ENCODE results near the gene FAM20C.

Gene FAM20C

DNA sequence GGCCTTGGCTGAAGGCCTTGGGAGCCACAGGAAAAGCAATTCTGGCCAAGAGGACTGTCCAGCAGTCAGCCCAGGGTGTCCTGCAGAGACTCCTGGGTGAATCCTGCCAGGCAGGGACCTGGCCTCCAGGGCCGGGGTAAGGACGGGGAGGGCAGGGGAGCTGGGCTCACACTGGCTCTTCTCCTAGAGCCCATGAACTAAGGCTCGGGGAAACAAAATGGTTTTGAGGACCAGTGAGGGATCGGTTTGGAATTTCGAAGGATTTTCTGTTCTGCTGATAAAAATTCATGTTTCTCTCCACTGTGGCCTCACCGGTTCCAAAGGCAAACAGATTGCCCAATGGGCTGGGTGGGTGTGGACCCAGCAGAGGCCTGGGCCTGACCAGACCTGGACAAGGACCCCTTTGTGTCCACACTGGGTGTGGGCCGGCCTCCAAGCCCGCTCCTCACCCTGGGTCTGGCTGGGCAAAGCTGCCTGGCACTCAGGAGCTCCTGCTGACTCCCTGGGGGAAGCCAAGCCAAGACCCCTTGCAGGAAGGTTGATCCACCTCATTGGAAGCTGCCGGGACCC, 27.3 kb downstream of the FAM20C start:
- H3K27ac ChIP-seq (ENCODE audit: extremely low read depth, low read depth, low read length) = no peak overlapping the region
- CTCF ChIA-PET = interaction anchor here (0.8 kb wide), 1 partner anchor 27 kb away, joined by 5 read pairs; the partner anchor contains the start of gene FAM20C
- H3K4me1 ChIP-seq (ENCODE audit: control insufficient read depth, insufficient read depth, low read length) = no peaks in the 10 kb centered on the region
- POLR2A ChIA-PET = no interaction called here
- no peak overlapping the region for H3K4me3 ChIP-seq (ENCODE audit: low read depth, low read length)
- no peaks in the 10 kb centered on the region for H3K9me3 ChIP-seq (ENCODE audit: control insufficient read depth, insufficient read depth, low read depth, low read length)
- TF ChIP-seq, protein P1, sequence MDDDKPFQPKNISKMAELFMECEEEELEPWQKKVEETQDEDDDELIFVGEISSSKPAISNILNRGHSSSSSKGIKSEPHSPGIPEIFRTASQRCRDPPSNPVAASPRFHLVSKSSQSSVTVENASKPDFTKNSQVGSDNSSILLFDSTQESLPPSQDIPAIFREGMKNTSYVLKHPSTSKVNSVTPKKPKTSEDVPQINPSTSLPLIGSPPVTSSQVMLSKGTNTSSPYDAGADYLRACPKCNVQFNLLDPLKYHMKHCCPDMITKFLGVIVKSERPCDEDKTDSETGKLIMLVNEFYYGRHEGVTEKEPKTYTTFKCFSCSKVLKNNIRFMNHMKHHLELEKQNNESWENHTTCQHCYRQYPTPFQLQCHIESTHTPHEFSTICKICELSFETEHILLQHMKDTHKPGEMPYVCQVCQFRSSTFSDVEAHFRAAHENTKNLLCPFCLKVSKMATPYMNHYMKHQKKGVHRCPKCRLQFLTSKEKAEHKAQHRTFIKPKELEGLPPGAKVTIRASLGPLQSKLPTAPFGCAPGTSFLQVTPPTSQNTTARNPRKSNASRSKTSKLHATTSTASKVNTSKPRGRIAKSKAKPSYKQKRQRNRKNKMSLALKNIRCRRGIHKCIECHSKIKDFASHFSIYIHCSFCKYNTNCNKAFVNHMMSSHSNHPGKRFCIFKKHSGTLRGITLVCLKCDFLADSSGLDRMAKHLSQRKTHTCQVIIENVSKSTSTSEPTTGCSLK (tag by site-specific recombination; IDR thresholded peaks at IDR 0.05) = no peak
- peak; percentile 52 for TF ChIP-seq ZIC2 (tag by site-specific recombination; IDR thresholded peaks at IDR 0.05)
- H3K36me3 ChIP-seq (ENCODE audit: control insufficient read depth in 2 of 2, insufficient read depth in 1 of 2, low read length in 2 of 2) = peaks cover 0 to 4% of the 10 kb centered on the region in 2 experiments; a peak in 1 of 3 replicates

DNA sequence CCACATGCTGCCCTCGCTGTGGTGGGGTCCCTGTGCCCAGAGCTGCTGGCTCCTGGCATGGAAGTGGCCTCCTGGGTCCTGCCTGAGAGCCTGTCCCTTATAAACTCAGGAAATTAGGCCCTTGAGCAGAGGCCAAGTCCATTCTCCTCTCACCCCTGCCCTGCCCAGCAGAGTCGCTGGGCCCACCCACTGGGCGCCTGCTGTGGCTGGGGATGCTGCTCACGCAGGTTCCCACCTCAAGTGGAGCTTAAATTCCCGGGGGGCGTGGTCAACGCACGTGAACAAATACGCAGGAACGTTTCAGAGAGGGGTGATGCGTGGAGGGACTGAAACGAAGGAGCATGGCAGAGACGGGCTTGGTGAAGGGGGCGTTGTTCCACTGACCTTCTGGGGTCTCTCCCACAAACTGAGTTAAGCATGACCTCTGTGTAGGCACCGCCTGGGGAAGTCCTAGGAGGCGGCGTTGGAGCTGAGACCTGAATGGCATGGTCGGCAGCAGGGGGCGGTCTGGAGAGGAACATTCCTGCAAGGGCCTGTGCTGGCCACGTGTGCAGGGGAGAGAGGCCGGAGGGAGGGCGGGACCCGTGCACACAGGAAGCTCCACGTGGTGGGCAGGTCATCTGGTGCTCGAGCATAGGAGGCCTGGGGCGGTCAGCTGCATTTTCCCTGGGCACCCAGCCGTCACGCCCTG, 27.9 kb downstream of the FAM20C start:
- CTCF ChIA-PET = interaction anchor here (0.6 to 0.8 kb wide), 2 partner anchors 23 to 28 kb away, joined by 3 to 5 read pairs; partner anchors contain the start of gene FAM20C
- no peak overlapping the region for H3K27ac ChIP-seq (ENCODE audit: extremely low read depth, low read depth, low read length)
- TF ChIP-seq ZNF555 (tag by site-specific recombination; conservative IDR thresholded peaks at IDR 0.05) = no peak
- no peak for TF ChIP-seq SETDB1 (IDR thresholded peaks at IDR 0.05; ENCODE audit: insufficient read length, low read length)
- TF ChIP-seq ZNF133 (tag by site-specific recombination; IDR thresholded peaks at IDR 0.05) = no peak
- TF ChIP-seq ZIC2 (tag by site-specific recombination; IDR thresholded peaks at IDR 0.05) = peak; percentile 83

DNA sequence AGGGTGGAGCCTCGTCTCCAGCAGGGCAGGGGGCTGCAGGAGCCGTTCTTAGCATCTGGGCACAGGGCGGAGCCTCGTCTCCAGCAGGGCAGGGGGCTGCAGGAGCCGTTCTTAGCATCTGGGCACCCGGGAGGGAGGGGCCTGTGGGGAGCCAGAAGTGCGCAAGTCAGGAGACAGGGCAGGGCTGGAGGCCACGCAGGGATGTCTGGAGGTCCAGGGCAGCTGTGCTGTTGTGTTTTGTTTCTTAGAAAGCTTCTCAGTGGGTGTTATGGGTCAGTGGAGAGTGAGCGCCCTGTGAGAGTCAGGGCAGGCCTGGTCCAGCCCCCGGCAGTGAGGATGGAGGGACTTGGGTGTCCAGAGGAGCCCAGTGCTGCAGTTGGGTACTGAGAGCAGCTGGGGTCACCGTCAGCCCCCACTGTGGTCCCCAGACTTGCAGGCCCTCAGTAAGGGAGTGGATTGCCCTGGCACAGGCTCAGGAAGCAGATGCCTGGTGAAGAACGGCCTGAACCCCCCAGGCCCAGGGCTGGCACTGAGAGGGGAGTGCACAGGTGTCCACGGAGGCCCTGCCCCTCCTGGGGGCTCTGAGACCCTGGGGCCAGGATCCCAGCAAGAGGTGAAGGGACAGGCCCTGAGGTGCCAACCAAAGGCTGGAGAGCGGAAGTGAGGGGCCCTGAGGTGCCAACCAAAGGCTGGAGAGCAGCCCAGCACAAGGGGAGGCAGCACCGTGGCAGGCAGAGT, 29.8 kb downstream of the FAM20C start:
- POLR2A ChIA-PET = no interaction called here
- H3K4me3 ChIP-seq (ENCODE audit: low read depth, low read length) = no peak overlapping the region
- no peaks in the 10 kb centered on the region for H3K9me3 ChIP-seq (ENCODE audit: control insufficient read depth, insufficient read depth, low read depth, low read length)
- no peak overlapping the region for H3K27ac ChIP-seq (ENCODE audit: extremely low read depth, low read depth, low read length)
- peaks cover 0 to 4% of the 10 kb centered on the region in 2 experiments; a peak in 1 of 3 replicates for H3K36me3 ChIP-seq (ENCODE audit: control insufficient read depth in 2 of 2, insufficient read depth in 1 of 2, low read length in 2 of 2)
- TF ChIP-seq ZIC2 (tag by site-specific recombination; IDR thresholded peaks at IDR 0.05) (peak; percentile 21; the same call in 1 of the 2 replicates), GLIS2 (tag by site-specific recombination; IDR thresholded peaks at IDR 0.05) (0 out of 2 replicates have a peak, but pooled peaks have one; percentile 9), ZNF214 (tag by site-specific recombination; IDR thresholded peaks at IDR 0.05; ENCODE audit: borderline replicate concordance) (no peak)
- CTCF ChIA-PET = interaction anchor here (0.6 kb wide), 1 partner anchor 16 kb away, joined by 5 read pairs; no protein-coding TSS in a partner anchor
- H3K4me1 ChIP-seq (ENCODE audit: control insufficient read depth, insufficient read depth, low read length) = no peaks in the 10 kb centered on the region

More for the DNA sequence above, 27.9 kb downstream of the FAM20C start:
- Histone ChIP-seq H3K4me1 (ENCODE audit: control insufficient read depth, insufficient read depth, low read length) (no peaks in the 10 kb centered on the region), H3K9me3 (ENCODE audit: control insufficient read depth, insufficient read depth, low read depth, low read length) (no peaks in the 10 kb centered on the region), H3K4me3 (ENCODE audit: low read depth, low read length) (no peak overlapping the region), H3K36me3 (ENCODE audit: control insufficient read depth in 2 of 2, insufficient read depth in 1 of 2, low read length in 2 of 2) (peaks cover 0 to 4% of the 10 kb centered on the region in 2 experiments; a peak in 1 of 3 replicates)
- POLR2A ChIA-PET = no interaction called here

DNA sequence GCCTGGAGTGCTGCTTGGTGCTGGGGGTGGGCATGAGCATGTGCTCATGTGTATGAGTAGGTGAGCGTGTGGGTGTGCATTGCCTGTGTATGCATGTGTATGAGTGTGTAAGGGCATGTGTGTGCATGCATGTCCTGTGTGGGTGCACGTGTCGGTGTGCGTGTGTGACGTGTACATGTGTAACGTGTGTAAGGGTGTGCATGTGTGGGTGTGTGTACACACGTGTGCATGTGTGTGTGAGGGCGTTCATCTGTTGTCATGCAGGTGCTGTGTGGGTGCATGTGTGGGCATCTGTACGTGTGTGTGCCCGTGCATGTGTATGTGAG, 30.3 kb downstream of the FAM20C start:
- H3K4me1 ChIP-seq (ENCODE audit: control insufficient read depth, insufficient read depth, low read length) = no peaks in the 10 kb centered on the region
- peaks cover 0 to 4% of the 10 kb centered on the region in 2 experiments; a peak in 1 of 3 replicates for H3K36me3 ChIP-seq (ENCODE audit: control insufficient read depth in 2 of 2, insufficient read depth in 1 of 2, low read length in 2 of 2)
- no peak overlapping the region for H3K27ac ChIP-seq (ENCODE audit: extremely low read depth, low read depth, low read length)
- H3K9me3 ChIP-seq (ENCODE audit: control insufficient read depth, insufficient read depth, low read depth, low read length) = no peaks in the 10 kb centered on the region
- POLR2A ChIA-PET = no interaction called here
- no peak overlapping the region for H3K4me3 ChIP-seq (ENCODE audit: low read depth, low read length)
- CTCF ChIA-PET = no interaction called here
- TF ChIP-seq HOXC10 (CRISPR knock-in tag; IDR thresholded peaks at IDR 0.05) (no peak), ZFHX2 (tag by site-specific recombination; conservative IDR thresholded peaks at IDR 0.05) (peak; percentile 99), ZNF501 (tag by site-specific recombination; IDR thresholded peaks at IDR 0.05) (no peak), EGR2 (tag by site-specific recombination; IDR thresholded peaks at IDR 0.05; ENCODE audit: low read depth) (peak; percentile 97), ZNF660 (tag by site-specific recombination; IDR thresholded peaks at IDR 0.05) (no peak), ZNF530 (tag by site-specific recombination; IDR thresholded peaks at IDR 0.05; ENCODE audit: low read depth) (no peak)
- TF ChIP-seq, protein P2, sequence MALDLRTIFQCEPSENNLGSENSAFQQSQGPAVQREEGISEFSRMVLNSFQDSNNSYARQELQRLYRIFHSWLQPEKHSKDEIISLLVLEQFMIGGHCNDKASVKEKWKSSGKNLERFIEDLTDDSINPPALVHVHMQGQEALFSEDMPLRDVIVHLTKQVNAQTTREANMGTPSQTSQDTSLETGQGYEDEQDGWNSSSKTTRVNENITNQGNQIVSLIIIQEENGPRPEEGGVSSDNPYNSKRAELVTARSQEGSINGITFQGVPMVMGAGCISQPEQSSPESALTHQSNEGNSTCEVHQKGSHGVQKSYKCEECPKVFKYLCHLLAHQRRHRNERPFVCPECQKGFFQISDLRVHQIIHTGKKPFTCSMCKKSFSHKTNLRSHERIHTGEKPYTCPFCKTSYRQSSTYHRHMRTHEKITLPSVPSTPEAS (tag by site-specific recombination; IDR thresholded peaks at IDR 0.05) = peak; percentile 74
- TF ChIP-seq, protein P3, sequence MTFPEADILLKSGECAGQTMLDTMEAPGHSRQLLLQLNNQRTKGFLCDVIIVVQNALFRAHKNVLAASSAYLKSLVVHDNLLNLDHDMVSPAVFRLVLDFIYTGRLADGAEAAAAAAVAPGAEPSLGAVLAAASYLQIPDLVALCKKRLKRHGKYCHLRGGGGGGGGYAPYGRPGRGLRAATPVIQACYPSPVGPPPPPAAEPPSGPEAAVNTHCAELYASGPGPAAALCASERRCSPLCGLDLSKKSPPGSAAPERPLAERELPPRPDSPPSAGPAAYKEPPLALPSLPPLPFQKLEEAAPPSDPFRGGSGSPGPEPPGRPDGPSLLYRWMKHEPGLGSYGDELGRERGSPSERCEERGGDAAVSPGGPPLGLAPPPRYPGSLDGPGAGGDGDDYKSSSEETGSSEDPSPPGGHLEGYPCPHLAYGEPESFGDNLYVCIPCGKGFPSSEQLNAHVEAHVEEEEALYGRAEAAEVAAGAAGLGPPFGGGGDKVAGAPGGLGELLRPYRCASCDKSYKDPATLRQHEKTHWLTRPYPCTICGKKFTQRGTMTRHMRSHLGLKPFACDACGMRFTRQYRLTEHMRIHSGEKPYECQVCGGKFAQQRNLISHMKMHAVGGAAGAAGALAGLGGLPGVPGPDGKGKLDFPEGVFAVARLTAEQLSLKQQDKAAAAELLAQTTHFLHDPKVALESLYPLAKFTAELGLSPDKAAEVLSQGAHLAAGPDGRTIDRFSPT (tag by site-specific recombination; IDR thresholded peaks at IDR 0.05) = peak; percentile 39; the same call in 1 of the 2 replicates
